ENCODE results near the gene IGSF9B. TPM values are rescaled to one million over a fixed set of nuclear protein-coding genes. Genes with fewer than 3 reads are reported as not detected.

IGSF9B gene
- total RNA-seq, 3 donors from 2014 or later (not counting 1 experiment from before 2014, with no cell fraction given): 2.2 to 6.1 (median 4.3) TPM

DNA sequence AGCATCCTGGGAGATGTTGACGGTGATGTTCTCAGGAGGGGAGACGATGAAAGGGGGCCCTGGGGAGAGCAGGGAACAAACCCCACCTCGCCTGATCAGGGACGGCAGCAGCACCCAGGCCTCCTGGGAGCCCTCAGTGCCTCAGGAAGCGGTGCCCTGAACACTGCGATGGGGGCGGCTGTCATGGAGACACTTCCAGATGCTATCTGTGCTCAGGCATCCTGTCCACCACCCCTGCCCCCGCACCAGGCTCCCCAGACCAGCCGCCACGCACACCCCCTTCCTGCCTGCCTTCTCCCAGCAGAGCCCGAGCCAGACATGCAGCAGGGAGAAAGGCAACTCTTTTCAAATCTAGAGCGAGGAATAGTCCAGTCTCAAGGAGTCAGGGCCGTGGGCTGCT lies 20.6 kb downstream of the IGSF9B start:
- 67% methylated on average over 13 of the region's 13 CpGs for WGBS (ENCODE audit: insufficient coverage)
- TF ChIP-seq CTCF (IDR thresholded peaks at IDR 0.05): no peak
- Mint-ChIP-seq H3K4me1 (no peaks in the 10 kb centered on the region), H3K4me3 (no peak overlapping the region), H3K36me3 (no peaks in the 10 kb centered on the region), H3K27ac (no peak overlapping the region), H3K27me3 (ENCODE audit: low read depth in 2 of 2) (no peaks in the 10 kb centered on the region), H3K9me3 (no peaks in the 10 kb centered on the region)
- ATAC-seq: no peak
- H3K4me1 ChIP-seq (ENCODE audit: control insufficient read depth, insufficient read depth, low read length): no peaks in the 10 kb centered on the region
- no peaks in the 10 kb centered on the region for H3K9me3 ChIP-seq (ENCODE audit: control insufficient read depth, insufficient read depth, low read length)
- intact Hi-C loops (cut with micrococcal nuclease): no loop called here
- H3K27ac ChIP-seq (ENCODE audit: low read length): no peak overlapping the region
- no peaks in the 10 kb centered on the region for H3K27me3 ChIP-seq (ENCODE audit: control insufficient read depth, insufficient read depth, low read length)
- DNase-seq: no peak
- H3K36me3 ChIP-seq (ENCODE audit: control insufficient read depth, insufficient read depth, low read length): no peaks in the 10 kb centered on the region
- no peak overlapping the region for H3K4me3 ChIP-seq (ENCODE audit: low read length)

- TF ChIP-seq CTCF (IDR thresholded peaks at IDR 0.05): no peak
- Histone ChIP-seq H3K4me3 (ENCODE audit: low read length) (no peak overlapping the region), H3K4me1 (ENCODE audit: control insufficient read depth, insufficient read depth, low read length) (no peaks in the 10 kb centered on the region), H3K27ac (ENCODE audit: low read length) (no peak overlapping the region), H3K9me3 (ENCODE audit: control insufficient read depth, insufficient read depth, low read length) (no peaks in the 10 kb centered on the region), H3K36me3 (ENCODE audit: control insufficient read depth, insufficient read depth, low read length) (no peaks in the 10 kb centered on the region), H3K27me3 (ENCODE audit: control insufficient read depth, insufficient read depth, low read length) (no peaks in the 10 kb centered on the region)
- Mint-ChIP-seq H3K9me3 (no peaks in the 10 kb centered on the region), H3K27me3 (ENCODE audit: low read depth in 2 of 2) (no peaks in the 10 kb centered on the region), H3K4me1 (no peaks in the 10 kb centered on the region), H3K27ac (no peak overlapping the region), H3K36me3 (no peaks in the 10 kb centered on the region), H3K4me3 (no peak overlapping the region)
- WGBS (ENCODE audit: insufficient coverage): 94% methylated on average over 15 of the region's 15 CpGs
- ATAC-seq (no peak), DNase-seq (no peak)
- intact Hi-C loops (cut with micrococcal nuclease): no loop called here
Measured at GRCh38 chr11:133935551-133935910, 21.2 kb downstream of the IGSF9B start.

DNA sequence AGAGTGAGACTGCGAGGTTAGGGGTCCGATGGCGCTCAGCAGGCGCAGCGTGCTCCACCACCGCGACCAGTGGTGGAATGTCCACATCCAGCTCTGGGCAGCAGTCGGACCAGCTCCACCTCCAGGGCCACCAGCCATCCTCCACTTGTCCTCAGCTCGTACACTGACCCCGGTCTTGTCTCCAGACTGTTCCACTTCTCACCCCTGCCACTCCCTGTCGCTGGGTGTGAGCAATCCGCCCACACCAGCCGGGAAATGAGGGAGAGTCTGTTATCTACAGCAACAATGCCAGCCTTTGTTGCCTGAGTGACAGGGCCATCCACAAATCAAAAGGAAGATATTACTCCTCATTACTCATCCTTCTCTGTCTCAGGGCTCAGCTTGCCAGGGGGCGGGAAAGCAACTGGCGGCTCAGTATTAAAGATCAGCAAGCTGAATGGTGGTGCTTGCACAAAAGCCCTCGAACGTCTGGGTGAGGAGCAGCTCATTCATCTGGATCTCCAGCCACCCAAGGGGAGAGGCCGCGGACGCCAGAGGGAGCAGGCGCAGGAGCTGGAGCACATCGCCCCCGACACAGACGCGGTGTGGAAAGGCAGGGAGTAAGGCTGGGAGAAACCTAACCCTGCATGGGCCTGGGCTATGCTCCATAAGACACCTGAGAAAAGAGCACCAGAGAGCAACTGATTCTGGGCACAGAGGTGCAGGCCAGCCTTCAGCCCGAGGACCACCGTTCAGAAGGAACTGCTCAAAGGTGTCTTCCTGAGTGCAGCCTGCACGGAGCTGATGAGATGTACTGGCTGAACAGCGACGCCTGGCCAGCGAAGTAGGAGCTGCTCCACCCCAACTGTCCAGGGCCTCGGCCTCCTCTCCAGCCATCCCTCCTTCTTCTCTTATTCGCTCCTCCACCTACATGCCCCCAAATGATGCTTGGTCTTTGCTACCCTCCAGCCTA lies 21.9 kb downstream of the IGSF9B start:
- intact Hi-C loops (cut with micrococcal nuclease): no loop called here
- Mint-ChIP-seq H3K36me3 (no peaks in the 10 kb centered on the region), H3K4me3 (no peak overlapping the region), H3K4me1 (no peaks in the 10 kb centered on the region), H3K27me3 (ENCODE audit: low read depth in 2 of 2) (no peaks in the 10 kb centered on the region), H3K9me3 (no peaks in the 10 kb centered on the region), H3K27ac (no peak overlapping the region)
- Histone ChIP-seq H3K36me3 (ENCODE audit: control insufficient read depth, insufficient read depth, low read length) (no peaks in the 10 kb centered on the region), H3K9me3 (ENCODE audit: control insufficient read depth, insufficient read depth, low read length) (no peaks in the 10 kb centered on the region), H3K27me3 (ENCODE audit: control insufficient read depth, insufficient read depth, low read length) (no peaks in the 10 kb centered on the region), H3K27ac (ENCODE audit: low read length) (no peak overlapping the region), H3K4me3 (ENCODE audit: low read length) (no peak overlapping the region), H3K4me1 (ENCODE audit: control insufficient read depth, insufficient read depth, low read length) (no peaks in the 10 kb centered on the region)
- ATAC-seq: no peak
- WGBS (ENCODE audit: insufficient coverage): 96% methylated on average over 33 of the region's 33 CpGs
- TF ChIP-seq CTCF (IDR thresholded peaks at IDR 0.05): no peak
- no peak for DNase-seq
